NCI-H524 treated with DMSO at 0.1 percent for 48 hours (cell line): ENCODE measurements around the gene TOP1.
"Not testable (repeated sequence)": the region's sequence is repeated elsewhere in the genome, so short reads cannot be mapped to it uniquely, and the experiment has no call there.

ENCODE experiments used
- DNase-seq: peaks from one replicate; lab custom pipeline; 2025; lab: John Stamatoyannopoulos, UW

TOP1 gene

DNA sequence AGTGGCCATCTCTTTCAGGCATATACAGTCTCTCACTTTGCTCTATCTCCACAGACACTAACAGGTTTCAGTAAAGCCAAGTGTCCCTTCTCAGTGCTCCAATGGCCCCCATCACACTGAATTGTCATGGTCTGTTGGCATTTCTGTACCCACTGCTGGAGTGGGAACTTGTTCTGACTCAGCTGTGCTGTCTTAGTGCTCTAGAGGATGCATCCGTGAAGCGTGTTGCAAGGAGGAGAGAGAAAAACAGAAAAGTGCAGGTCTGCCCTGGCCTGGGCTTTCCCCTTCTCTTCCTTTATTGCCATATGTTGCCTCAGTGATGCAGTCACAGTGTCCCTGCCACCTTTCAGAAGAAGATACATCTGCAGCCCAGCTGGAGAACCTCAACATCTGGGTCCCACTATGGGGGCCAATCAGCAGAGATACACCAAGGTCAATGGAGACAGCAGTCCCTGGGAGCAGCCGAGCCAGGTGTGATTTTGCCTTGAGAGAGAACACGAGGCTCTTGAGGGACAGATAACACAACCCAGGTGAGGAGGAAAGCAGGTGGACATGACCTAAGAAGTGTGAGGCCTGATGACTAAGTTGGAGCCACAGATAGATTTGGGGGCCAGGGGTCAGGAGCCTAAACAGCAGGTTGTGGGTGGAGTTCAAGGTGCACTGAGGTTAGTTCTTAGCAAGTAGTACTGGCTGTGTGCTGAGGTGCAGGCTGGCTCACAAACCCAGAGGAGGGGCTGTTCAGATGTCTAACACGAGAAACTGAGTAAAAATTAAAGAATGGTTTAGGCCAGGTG, 103.2 kb downstream of the TOP1 start:
- no peak for DNase-seq

DNA sequence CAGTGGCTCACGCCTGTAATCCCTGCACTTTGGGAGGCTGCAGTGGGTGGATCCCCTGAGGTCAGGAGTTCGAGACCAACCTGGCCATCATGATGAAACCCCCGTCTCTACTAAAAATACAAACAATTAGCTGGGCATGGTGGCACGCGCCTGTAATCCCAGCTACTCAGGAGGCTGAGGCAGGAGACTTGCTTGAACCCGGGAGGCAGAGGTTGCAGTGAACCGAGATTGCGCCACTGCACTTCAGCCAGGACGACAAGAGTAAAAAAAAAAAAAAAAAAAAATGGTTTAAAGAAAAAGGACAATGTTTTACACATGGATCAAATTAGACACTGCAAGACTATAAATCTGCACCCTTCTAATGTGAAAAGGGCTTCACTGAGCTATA, 103.8 kb downstream of the TOP1 start:
- not testable (repeated sequence) for DNase-seq

DNA sequence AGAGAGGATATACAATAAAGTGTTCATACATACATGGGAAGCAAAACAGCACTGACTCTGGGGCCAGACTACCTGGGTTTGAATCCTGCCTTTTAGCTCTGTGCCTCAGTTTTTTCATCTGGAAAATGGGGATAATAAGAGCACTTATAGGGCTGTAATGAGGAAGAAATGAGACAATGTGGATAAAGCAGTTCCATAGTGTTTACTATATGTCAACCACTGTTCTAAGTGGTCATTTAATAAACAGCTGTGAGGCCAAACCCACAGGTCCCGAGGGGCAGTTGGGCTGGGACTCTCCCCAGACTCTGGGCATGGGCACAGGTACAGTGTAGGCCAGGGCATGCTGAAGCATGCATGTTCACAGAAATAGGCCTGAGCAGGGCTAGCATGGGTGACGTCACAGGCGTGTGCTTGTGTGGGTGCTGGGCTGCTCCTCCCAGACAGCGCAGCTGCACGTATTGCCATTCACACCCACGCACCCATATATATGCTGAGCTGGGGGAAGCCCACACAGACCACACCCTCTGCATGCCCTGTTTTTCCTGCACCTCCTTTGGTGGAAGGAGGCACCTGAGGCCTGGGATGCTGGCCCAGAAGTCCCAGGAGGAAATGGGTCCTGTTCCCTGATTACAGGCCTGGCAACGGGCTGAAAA, 105.2 kb downstream of the TOP1 start:
- no peak for DNase-seq

DNA sequence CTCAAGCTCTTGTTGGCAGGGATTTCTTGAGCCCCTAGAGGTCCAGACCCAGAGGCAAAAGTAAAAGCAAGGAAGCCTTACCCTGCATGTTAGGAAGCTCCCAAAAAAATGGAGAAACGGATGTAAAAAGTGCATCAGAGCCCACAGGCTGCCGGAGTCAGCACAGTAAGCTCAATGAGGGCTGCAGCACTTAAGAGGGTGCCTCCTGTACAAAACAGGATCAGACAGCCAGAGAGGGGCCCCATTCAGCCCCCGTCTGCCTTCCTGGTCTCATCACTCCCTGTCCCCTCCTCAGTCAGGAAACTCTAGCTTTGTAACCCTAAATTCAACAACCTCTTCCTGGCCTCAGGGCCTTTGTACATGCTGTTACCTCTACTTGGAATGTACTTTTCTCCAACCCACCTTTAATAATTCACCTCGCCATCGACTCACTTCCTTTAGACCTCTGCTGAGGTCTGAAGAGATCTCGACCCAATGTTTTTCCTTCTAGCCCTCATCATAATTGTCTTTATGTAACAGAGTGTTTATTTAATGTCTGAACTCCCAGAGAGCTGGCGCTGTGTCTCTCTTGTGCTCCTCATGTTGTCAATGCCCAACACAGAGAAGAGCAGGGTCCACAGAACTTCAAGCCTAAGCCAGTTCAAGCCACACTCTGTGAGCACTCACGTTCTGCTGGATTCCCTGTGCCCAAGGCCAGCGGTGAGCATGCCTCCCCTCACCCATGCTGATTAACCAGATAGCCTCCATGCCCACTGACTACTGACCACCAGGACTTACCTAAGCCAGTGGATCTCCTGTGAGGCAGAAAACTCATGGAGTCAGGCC, 106.0 kb downstream of the TOP1 start:
- DNase-seq = no peak

DNA sequence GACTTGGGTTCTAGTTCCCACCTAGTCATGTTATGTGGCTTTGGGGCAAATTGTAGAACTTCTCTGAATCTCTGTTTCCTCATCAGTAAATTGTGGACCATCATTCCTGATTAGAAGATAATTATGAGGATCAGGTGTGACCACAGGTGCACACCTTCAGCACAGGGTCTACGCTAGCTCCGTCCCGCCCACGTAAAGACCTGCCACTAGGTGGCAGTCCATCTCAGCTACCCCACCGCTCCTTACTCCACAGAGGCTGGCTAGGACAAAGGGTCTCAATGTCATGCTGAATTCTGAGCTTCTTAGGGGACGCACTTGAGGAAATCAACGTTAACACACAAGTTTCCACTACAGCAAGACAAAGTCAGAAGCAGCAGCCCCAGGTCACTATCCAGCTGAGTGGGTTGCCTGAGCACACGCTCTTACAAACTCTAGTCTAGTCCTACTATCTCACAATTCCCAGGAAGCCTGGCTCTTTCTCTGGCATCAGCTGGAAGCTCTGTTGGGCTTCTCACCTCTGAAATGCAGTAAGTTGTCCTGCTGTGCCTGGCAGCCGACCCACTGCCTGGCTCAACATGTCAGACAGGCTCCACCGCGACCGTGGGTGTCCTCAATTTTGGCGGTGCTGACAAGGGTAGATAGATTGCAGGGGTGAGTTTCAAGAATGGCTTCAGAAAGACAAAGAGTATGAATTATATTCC, 106.7 kb downstream of the TOP1 start:
- no peak for DNase-seq

DNA sequence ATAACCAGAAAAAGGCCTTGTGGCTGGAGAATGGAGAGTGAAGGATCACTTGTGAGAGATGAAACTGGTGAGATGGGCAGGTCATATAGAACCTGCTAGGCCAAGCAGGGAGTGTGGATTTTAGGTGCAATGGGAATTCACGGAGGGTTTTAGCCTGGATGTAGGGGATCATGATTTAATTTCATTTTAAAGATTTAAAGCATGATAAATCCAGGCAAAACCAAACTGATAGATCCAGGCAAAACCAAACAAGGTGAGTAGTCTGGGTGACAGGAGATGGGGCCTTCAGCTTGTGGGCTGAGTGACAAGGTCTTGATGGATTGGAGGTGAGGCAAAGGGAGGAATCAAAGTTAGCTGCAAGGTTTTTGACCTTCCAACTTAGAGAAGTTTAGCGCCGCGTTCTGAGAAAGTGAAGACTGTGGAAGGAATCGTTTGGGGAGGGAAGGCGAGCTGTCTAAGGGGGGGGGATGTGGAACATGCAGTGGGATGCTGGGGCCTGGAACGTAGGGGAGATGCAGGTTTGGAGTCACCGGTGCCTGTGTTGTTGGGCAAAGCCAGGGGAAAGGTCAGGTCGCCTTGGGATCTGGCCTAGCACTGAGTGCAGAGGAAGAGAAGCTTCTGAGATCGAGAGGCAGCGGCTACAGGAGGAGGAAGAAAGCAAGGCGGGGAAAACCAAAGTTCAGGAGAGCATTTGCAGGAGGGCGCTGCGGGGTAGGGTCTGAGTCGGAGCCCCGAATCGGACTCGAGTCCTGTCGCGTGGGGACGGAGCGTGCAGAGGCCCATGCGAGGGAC, 107.5 kb downstream of the TOP1 start:
- no peak for DNase-seq

DNA sequence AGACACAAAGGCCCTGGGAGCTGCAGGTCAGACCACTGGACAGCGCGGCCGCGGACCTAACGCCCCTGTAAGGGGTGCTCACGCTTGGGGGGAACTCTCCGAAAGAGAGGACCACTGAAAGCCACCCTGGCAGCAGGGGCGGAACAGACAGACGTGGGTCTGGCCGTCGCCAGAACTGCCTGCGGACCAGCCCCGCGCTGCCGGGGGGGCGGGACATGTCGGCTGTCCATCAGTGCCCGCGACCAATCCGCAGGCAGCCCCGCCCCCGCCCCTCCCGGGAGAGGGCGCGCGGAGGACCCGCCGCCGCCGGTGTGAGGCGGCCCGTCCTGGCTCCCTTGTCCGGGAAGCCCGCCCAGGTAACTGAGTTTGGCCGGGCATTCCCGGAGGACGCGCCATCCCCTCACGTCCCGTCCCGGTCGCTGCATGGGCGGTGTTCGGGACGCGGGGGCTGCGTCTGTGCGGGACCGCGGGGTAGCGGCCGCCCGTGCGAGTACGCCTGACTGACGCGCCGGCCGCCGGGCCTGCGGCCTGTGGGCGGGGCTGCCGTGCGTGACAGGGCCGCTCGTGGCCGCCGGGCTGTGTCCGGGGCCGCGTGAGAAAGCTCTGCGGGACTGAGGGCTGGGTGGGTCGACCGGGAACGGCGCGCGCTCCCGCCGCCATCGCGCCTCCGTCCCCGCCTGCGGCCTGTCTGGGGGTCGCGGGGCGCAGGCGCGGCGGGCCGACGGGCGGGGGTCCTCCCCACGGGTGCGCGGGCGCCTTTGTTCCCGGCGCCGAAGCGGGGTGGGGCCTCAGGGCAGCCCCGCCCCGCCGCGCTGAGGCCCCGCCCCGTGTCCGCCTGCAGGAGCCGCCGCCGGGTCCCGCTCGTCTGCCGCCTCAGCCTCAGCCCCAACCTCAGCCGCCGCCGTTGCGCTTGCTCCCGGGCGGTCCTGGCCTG, 108.3 kb downstream of the TOP1 start, which contains the start of gene PLCG1:
TSS of gene PLCG1 (plus strand) at position 864 of the 934 bp plus-strand sequence. CDS start 99 bp downstream, outside the sequence.
- peak; percentile 32 for DNase-seq

DNA sequence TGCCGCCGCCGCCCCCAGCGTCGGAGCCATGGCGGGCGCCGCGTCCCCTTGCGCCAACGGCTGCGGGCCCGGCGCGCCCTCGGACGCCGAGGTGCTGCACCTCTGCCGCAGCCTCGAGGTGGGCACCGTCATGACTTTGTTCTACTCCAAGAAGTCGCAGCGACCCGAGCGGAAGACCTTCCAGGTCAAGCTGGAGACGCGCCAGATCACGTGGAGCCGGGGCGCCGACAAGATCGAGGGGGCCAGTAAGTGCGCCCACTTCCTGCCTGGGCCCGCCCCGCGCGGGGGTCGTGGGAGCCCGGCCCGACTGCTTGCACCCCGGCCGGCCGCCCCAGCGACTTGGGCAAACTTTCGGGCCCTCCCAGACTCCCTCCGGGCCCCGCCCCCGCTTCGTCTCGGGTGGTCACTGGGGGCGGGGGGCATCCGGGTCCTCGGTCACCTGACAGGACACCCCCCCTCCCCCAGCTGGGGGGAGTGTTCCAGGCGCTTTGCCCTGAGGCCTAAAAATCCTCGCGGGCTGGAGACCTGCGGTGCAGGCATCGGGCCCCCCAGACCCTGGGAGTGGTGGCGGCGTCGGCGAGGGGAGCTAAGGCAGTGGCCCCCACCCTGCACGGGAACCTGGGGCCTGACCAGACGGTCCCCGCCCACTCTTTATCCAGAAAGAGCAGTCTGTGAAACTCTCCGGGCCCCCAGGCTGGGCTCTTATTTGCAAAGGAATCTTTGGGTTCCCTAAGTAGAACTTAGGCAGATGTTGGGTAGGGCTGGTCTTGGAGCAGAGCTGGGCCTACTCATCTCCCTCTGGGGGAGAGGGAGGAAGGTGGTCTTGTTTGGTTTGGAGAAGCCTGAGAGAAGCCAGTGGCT, 109.2 kb downstream of the TOP1 start:
- DNase-seq = no peak

DNA sequence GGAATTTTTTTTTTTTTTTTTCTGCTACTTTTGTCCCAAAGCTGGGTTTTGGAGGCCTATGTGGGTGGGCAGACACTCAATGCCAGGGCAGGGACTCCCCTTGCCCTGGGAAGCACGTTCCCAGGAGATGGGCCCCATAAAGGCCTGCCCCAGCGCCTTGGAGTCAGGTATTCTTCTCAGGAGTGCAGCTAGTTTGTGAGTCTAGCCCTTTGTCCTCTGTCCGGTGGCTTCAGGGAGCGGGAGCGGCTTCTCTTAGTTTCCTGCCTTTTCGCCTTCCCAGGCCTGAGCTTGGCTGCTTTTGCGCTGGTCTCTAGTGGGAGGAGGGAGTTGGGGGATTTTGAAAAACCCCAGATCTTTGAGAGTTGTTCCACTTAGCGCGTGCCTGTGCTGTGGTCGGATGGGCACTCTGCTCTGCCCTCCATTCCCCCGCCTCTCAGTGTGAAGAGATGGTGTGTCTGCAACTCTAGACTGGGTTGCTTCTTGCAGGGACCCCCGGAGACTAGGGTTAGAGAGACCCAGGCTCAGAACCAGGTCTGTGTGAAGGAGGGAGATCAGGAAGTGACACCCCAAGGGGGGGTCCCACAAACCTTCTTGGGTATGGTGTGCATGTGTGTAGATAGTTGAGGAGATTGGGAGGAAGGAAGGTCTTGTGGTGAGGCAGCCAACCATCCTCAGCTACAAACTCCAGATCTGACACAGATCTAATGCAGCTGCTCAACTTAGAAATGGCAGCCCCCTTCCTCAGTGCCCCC, 110.0 kb downstream of the TOP1 start:
- DNase-seq = no peak

DNA sequence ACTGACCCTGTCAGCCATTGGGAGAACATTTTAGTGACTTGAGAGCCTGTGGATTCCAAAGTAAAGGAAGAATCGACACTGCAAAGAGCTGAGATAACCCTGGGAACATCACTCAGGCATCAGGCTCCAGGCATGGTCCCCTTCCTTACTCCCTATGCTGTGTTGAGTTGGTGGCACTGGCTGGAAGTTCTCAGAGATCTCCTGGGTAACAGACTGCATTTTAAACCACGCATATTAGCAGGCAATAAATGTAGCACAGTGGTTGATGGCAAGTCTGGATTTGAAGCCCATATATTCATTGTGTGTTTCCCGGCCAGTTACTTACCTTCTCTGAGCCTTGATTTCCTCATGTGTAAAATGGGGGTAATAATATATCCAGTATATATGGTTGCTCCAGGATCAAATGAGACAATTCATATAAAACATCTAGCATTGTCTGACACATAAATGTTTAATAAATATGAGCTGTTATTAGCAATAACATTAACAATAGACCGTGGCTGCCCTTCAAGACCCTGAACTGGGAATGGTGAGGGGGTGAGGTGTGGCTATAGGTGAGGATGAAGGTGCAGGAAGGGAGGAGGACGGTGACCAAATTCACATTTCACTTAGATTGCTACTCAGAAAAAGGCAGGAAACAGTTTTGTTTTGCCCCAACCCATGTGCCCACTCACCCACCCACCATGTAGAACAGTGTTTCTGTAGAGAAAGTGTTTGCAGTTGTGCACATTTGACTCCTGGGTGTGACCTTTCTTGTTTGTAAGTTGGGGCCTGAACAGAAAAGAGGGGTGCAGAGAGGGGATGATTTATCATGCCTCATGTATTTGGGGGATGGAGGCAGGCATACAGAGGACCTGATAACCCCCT, 110.8 kb downstream of the TOP1 start:
- no peak for DNase-seq

DNA sequence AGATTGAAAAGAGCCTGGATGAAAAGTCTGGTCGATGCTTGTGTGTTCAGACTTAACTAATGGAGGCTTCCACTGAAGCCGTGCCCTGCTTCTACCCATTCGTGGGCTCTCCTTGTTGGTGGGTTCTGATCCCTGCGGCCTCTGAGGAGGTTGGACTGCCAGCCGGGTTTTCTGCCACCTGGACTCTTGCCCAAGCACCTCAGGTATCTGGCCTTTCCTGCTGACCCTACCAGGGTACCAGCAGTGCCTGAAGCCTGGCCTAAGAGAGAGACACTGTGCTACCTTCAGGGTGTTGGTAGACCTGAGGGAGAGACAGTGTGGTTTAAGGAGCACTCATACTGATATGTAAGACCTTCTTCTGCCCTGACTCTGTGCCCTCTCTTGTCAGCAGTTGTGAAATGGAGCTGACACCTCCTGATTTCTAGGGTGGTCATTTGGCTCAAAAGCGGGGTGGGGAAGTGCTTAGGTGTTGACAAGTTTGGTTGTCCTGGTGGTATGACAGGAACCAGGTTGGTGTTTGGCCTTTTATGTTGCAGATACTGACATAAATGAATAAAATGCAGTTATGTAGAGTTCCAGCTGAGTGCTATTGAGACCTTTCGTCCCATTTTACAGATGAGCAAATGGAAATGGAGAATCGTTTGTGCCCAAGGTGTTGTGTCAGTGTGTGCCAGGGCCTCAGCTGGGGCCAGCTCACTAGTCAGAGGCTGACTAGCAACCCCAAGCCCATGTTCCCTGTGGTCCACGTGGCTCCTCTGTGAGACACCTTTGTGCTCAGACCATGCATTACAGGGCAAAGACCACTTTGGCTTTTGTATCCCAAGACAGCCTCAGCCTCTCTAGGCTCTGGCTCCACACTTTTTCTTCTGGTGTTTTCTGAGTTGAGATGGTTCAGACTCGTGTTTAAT, 111.9 kb downstream of the TOP1 start:
- DNase-seq = no peak

DNA sequence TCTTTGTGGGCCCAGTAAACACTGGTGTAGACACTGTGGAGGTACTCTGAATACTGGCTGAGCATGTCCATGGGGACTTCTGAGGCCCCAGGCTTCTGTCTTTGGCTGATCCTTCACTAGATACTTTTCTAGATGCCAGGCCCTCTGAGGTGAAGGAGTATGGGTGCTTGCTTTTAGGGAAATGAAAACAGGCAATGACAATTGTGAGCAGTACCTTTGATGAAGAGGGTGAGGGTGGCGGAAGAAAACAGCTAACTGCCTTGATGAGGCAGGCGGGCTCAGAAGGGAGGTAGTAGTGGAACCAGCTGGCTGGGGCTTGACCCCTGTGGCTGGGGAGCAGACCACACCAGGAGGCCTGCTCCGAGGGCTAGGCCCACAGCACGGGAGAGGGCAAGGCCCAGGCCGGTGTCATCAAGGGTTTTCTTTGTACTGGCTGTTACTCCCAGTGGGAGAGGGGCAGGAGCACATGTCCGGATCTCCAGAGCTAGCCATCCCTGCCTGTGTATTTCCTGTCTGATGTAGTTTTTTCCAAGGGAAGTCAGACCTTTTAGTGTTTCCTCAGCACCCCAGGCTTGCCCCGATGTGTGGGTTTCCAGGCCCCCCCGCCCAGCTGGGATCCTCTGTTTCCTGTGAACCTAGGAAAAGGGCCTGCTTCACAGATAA, 112.7 kb downstream of the TOP1 start:
- DNase-seq = no peak

DNA sequence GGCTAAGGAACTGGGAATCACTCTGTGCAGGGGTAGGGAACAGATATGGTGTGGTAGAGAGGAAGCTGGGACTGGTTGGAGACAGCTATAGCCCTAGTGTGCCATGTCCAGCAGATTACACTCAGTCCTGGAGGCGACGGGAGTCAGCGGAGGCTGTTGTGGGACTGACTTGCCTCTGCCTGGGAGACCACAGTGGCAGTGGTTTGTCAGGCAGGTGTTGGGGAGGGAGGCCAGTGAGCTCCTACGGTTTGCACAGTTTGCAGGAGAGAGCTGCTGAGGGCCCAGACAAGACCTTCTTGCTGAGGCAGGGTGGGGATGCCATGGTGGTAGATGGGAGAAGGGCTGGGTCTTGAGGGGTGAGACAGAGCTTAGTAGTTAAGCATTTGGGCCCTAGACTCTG, 113.6 kb downstream of the TOP1 start:
- DNase-seq = no peak

DNA sequence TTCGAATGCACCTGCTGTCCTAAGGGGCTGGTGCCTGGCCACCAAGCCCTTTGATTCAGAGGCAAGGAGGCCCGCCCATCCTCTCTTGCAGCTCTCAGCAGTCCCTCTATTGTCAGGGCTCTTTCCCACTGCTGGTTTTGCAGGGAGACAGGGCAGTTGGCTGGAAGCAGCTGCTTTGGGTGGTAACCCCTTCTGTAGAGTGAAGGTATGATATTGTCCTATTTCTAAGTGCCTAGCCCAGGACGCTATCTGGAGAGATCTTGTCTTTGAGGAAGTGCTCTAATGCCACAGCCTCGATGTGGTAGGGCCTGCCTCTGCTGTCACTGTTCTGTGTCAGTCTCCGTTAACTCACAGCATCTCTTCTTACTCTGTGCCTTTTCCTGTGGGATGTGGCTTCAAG, 114.3 kb downstream of the TOP1 start:
- no peak for DNase-seq

DNA sequence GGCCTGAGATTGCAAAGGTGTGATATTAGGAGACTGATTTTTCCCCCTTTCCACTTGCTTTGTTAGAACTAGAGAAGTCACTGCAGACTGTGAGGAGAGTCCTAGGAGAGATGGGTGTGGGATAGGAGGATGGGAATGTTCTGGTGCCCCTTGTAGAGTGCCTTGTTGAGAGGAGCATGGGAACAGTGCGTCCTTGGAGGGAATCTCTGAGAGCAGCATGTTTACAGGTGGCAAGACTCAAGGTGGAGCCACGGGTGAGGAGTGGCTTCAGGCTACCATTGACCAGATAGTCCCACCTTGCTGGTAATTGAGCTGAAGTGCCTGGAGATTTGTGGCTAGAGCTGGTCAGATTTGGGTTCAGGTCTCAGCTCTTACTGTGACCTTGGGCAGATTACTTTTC, 114.7 kb downstream of the TOP1 start:
- no peak for DNase-seq

DNA sequence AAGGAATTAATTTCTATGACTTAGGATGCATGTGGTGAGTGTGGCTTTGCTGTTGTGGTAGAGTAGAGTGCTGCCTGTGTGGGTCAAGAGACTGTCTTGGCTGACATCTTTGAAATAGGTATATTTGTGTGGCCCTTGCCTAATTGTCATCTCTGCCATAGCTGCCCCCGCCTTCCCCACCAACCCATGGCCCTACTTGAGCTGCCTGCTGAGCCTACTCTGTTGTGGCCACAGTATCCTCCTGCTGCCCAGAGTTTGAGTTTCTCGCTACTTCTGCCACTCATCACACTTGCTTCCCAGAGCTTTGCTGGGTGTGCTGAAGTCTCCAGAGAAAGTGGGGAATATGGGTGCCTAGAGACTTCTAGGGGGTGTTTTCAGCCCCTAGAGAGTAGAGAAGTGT, 116.7 kb downstream of the TOP1 start:
- no peak for DNase-seq
